Neural progenitor cell (in vitro differentiated cells): ENCODE measurements around the gene ESPL1.

ENCODE experiments used
- CTCF ChIP-seq: fragments of 200-600 bp; sonication (generic); IDR thresholded peaks from 2 replicates; pipeline ENCODE4 v1.5.1; 2017; ENCODE audit warnings: antibody characterized with exemption, mild to moderate bottlenecking
- EZH2 ChIP-seq: fragments of 200-600 bp; sonication (generic); IDR thresholded peaks from 2 replicates; pipeline ENCODE4 v1.6.1; 2017; ENCODE audit warnings: antibody characterized with exemption, mild to moderate bottlenecking, moderate library complexity
- EZH2phosphoT487 ChIP-seq: fragments of 200-600 bp; sonication (generic); IDR thresholded peaks from 2 replicates; pipeline ENCODE4 v1.6.1; 2017; ENCODE audit warnings: antibody characterized with exemption

GRCh38 chr12:53332744-53333143 is 64.6 kb downstream of the ESPL1 start:
- TF ChIP-seq EZH2phosphoT487 (no peak), CTCF (no peak), EZH2 (no peak)
